CD4-positive, alpha-beta T cell treated with Interleukin-12 subunit alpha and Interleukin-12 subunit beta, for 1 hour (primary cell): ENCODE measurements around the gene FOXO3.
A peak's percentile ranks its signal among the peaks of the same experiment; 100 is the strongest.

Source experiments
- DNase-seq: peaks from one replicate; pipeline ENCODE4 v3.0.0-alpha.2; 2020

FOXO3 gene

DNA sequence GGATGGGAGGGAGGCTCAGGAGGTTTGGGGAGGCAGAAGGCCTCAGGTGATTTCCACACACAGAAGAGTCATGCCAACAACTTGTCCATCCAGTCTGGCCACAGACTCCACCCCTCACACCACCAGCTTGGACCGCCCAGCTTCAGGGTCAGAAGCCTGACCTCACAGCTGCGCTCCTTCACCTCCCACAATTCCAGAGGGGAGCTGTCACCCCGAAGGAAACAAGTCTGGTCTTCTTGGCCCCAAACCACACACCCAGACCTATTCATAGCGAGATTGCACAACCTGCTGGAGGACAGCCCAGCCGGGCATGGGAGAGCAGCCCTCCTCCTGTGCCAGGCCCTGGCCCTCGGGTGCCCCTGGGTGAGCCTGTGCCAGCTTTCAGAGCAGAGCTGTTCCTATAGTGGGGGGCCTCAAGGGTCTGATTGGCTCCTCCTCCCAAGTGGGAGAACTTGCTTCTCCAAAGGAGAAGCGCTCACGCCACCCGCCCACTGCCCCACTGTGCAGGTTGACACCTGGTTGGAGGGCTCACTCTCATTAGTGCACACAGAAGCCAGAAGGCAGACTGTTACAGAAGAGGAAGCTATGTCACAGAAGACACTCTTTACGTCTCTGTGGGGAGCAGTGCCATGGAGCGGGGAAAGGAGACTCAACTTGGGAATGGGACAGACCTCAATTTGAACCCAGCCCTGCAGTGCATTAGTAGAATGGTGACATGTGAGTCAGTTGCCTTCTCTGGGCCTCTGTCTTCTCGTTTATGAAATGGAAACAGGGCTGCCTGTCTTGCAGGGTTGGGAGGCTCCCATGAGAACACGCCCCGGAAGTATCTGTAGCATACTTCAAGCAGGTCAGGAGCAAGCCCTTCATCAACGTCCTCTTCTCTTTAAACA is 128.8 kb downstream of the FOXO3 start:
- no peak for DNase-seq

DNA sequence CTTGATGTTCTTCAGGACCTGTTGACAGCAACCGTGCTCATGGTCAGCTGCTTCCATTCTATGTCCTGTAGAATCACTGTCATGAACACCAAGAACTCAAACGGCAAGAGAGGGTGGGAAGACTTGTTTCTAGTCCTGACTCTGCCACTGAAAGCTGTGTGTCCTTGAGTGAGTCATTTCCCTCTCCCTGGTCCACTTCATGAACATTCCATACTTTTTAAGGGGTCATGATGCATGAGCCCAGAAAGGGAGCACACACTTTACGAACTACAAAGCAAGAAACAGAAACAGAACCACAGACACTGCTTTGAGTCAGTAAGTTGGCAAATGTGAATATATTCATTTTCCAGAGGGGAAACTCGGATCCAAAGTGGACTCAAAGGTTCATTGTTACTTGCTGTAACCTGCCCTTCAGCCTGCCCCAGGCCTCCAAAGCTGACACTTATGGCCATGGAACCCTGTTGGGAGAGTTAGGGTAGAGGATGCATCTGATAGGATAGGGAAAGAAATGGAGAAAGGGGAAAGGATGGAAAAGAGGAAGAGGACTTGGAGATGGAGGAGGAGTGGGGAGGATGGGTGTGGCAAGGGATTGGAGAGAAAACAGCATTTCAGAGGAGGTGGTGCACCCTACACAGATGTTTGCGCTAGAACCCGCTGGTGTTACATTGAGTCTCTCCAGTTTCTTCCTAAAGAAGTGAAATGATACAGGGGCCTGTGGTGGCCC is 129.8 kb downstream of the FOXO3 start:
- no peak for DNase-seq

DNA sequence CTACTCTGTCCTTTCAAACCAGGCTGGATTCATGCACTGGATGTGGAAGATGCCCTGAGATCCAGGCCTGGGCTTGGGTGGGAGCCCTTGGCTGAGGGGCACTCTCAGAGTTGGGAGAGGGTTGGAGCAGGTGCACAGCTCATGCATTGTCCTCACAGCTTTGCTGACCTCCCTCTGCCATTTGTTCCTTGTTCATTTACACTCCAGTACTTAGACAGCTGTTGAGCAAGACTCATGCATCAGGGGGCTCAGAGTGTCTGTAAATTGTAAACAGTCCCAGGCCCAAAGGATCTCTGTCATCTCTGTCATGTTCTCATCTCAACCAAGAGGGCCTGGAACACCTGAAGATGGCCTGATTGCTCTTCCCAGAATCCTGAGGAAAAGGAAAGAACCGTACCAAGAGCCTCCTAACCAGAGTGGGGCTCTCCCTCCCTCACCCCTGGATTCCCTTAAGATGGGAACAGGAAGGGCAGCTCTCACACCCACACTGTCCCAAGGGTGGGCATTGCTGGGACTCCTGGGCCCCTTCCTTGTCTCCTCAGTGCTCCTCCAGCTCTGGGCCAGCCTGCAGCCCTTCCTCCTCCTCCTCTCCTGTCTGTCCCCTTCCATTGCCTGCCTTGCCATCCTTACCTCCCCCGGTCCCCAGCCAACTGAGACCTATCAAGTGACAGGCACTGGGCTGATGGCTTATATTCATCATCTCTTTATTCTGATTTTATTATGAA is 132.9 kb downstream of the FOXO3 start:
- no peak for DNase-seq

DNA sequence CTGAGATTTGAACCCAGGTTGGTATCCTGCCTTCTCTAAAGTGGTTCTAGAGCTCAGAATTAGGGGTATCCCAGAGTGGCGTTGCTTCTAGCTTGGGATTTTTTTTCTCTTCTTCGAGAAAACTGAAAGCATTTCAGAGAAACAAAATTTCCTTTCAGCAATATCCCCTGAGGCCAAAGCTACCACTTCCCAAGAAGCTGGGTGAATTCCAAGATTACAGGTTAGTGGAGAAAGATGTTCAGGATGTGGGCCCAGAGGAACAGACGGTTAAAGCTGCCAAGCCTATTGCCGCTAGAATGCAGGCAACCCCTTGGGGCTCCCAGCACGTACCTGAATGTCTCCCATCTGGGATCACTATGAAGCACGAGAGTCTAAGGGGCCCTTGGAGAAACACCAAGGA is 134.1 kb downstream of the FOXO3 start:
- DNase-seq = no peak

DNA sequence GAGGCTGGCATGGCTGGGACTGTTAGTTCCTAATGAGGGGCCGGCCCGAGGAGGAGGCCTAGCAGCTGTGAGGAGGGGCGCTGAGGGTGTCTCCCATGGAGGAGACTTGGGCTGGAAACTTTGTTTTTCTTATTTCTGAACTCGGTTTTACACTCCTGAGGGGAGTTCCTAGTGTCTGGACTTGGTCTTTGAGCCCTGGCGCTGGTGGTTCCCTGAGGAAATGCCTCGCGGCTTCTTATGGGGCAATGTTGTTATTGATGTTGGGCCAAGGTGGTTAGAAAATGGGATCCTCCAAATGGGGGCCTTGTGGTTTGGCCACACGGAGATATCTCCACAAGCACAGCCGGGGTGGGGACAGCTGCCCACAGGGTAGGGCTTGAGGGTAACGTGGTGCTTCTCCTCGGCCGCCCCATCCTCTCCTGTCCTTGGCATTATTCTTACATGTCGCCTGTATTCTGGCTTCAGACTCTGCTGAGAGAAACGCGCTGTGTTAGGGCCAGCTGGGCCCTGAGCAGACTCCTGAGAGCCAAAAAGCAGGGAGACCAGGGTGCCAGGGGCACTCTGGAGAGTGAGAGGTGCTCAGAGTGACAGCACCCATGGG is 136.9 kb downstream of the FOXO3 start:
- DNase-seq = no peak

DNA sequence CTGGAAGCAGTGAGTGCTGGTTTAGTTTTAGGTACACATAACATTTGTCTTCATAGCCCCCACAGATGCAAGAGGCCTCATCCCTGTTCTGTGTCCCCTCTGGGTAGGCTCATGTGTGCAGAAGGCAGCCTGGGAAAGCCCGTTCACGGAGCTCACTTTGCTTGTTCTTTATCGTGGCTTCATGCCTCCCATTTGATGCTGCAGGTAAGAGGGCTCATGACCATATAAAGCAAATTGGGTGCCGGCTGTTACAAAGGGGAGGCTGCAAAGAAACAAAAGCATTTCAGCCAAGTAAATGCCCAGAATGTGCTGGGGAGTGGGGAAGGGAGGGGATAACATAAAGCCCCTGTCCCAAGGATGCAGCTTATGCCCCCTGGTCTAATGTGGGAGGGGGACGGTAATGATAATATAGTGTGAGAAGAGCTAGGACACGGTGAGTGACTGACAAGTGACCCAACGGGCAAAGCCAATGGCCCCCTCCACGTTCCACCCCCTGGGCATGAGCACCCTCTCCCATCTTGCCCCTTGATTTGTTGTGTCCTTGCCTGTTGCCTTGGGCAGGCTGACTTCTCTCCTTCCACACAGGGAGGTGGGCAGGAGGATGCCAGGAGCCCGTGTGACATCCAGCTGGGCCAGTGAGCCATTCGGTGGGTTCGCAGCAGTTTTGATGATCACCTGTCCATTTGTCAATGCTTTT is 138.0 kb downstream of the FOXO3 start:
- no peak for DNase-seq

DNA sequence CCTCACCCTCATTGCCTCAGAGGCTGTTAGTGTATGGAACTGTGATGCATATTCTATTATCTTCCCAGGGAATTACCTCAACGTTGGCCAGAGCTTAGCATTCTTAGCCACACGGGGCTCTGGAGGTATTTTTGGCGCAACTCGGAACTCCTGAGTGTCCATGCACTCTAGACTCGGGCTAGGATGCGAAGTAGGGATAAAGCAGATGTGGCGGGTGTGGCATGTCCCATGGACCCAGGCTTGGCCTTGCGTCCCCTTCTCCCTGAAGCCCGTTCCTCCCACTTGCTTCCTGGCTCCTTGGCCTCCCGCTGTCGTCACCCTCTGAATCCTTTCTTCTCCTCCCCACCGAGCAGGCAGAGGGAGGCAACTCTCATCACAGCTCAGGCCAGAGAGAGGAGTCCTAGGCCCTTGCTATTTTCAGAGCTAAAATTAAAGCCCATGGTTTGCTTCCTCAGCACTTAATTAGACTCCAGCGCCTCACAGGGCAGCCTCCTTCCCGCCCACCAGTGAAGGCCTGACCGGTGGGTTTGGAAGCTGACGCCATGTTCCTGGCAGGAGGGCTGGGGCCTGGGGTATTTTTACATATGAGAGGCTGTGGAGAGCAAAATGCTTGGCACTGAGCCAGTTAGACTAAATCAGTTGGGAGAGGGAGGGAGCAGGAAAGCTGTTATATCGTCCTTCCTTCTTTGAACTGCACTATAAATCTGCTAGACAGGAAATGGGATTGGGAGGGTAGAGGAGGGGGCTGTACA is 138.7 kb downstream of the FOXO3 start:
- DNase-seq = no peak

DNA sequence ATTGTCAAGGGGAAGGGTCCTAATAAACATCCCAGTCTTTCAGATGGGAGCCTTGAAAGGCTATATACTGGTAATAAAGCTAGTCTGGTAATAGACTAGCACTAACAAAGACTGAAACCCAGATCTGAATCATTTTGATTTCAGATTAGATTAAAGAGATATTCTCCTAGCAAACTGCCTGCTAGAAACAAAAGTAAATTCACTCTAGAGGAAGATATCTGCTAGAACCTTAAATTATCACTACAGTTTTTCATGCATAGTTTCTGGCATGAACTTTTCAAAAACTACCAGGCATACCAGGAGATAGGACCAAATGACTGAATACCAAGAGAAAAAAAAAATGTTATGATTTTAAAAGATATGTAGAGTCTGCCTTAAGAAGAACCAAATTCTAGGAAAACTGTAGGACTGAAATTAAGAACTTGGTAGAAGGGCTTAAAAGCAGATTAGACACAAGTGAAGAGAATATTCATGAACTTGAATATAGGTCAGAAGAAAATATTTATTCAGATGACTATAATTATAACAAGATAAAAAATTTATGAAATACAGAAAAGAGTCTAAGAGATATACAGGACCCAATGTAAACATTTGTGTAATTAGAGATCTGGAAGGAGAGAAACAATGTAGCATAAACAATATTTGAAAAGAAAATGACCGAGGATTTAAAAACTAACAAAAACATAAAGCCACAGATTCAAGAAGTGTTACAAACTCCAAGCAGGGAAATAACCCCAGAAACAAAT is 141.6 kb downstream of the FOXO3 start:
- DNase-seq = no peak

DNA sequence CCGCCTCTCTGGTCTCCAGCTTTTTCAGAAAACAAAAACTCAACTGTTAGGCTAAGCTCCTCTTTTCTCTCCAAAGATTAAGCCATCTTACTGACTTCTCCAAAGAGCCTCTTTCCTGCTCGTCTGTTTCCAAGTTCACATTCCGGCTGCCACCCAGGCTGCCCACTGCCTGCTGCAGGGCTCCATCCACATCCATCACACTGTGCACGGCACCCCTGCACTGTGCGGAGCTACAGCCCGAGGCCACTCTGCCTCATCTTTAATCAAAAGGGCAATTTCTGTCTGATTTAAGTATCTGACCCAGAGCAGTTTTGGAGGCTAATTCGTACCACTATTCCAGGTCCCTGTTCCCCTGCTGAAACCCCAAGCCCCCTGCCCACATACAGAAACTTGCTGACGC is 145.9 kb downstream of the FOXO3 start:
- no peak for DNase-seq

DNA sequence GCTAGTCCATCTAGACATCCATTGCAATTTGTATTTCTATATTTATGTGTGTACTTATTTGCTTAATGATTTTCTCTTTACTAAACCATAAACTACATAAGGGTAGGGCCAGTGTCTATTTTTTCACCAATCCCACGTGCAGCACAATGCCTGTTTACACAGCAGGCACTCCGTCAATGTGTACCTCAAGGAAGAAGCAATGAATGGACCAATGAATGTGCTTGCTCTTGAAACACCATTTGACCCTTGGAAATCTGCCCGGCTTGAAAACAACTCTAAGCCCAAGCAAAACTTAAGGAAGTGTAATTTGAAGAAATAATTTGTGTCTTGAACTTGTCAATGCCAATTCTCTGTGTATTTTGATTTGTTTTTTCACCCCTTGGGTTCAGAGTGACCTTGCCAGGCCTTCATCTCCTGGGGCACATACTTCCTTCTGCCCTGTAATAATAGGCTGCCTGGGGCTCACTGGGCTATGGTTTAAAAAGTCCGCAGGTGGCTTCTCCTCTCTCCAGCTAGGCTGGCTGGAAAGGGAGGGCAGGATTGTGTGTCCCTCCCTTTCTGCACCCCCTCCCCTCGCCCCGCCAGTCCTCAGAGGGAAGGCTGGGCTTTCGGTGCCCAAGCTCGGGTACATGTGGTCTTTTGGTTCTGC is 146.7 kb downstream of the FOXO3 start:
- no peak for DNase-seq

DNA sequence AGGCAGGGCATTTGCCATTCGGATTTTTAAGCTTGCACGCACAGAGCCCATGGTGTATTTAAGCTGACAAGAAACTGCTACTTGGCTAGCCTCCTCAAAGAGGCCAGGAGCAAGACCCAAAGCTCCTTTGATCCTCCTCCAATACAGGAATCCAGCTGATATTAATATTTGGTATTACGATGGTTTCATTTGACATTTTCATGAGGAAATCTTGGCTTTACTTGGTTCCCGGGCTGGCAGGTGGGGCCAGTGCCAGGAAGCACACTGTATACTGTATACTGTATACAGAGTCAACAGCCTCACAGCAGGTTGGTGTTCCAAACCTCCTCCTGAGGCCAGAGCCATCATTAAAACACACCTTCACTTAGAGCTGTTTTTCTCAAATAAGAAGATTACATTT is 149.3 kb downstream of the FOXO3 start:
- DNase-seq = no peak

DNA sequence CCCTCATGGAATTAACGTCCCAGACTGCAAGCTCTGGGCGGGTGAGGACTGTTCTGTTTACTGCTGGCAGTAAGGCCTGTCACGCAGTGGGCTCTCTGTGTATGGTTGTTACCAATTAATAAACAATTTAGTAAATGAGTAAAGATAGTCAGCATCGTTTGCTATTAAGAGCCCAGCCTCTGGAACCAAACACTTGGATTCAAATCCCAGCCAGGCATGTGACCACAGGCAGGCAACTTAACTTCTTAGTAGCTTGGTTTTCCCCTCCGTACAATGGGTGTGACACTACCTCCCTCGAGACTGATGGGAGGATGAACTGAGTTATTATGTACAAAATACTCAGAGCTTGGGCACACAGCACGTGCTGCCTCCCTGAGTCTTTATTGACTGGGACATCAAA is 149.8 kb downstream of the FOXO3 start:
- no peak for DNase-seq

DNA sequence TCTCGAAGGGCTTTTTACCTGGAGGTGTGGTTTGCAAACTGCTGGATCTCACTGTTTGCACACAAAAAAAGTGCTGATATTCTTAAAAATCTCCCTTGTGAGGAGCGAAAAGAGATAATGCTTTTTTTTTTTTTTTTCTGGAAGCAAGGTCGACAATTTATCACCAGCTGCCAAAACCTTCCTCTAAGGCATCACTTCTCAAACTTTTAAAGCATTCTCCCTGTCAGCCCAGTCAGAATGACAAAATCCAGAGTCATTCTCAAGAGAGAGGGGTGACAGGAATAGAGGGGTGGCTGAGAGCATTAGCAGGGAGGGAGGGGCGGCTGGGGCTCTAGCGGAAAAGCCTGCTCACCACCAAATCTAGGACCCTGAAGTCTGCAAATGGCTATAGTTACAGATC is 150.4 kb downstream of the FOXO3 start:
- no peak for DNase-seq

DNA sequence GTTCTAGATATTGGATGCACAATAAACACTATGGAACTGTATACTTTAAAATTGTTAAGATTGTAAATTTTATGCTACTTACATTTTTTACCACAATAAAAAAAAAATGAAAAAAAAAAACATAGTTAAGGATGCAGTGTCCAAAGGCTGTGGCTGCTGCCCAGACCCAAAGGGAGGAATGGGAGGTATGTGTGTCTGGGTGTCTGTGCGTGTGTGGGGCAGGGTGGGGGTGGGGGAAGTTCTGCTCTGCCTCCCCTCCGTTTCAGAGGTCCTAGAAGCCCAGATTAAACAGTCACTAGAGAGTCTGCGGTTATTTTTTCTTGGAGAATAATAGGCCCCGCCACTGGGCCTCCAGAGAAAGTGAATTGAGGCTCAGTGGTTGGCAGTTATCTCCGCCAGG is 151.1 kb downstream of the FOXO3 start:
- no peak for DNase-seq

DNA sequence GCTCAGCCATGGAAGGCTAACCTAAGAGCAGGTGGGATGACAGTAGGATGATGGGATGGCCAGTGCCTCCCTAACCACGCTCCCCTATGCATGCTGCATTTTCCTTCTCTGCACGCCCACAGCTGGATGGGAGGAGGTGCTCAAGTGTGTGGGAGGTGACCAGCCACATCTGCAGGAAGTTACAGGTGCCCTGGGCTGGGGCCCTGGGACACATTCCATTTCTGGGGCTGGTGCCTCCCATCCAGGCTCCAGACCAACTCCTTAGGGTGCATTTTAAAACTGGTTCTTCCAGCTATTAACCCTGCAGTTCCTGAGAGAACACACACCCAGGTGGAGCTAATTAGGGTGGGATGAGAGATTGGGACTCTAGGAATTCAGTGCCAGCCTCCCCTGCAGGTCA is 152.2 kb downstream of the FOXO3 start:
- DNase-seq = no peak

DNA sequence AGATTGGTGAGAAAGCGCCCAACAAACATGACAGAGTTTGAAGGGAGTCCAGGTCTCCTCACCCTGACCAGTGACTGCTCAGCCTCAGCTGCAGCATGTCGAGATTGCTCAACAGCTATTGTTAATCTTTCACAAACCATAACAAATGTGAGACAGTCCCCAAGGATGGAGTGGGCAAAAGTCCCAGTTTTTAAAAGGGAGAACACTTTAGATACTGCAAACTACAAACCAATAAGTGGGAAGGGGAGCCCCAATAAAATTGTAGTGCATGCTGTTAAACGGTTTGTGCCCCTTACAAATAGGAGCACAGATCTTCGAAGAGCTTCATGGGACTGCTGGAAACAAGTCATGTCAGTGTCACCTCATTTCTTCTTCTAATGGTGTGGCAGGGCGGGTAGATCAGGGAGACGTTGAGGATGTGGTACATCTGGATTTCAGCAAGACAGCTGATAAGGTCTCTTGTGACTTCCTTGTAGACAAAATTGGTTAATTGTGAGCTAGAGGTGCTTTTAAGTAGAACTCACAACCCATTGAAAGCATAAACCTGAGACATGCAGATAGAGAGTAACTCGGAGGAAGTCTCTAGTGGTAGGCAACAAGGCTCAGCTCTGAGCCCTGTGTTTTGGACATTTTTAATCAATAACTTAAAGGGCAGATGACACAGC is 153.5 kb downstream of the FOXO3 start:
- peak; percentile 12 for DNase-seq

DNA sequence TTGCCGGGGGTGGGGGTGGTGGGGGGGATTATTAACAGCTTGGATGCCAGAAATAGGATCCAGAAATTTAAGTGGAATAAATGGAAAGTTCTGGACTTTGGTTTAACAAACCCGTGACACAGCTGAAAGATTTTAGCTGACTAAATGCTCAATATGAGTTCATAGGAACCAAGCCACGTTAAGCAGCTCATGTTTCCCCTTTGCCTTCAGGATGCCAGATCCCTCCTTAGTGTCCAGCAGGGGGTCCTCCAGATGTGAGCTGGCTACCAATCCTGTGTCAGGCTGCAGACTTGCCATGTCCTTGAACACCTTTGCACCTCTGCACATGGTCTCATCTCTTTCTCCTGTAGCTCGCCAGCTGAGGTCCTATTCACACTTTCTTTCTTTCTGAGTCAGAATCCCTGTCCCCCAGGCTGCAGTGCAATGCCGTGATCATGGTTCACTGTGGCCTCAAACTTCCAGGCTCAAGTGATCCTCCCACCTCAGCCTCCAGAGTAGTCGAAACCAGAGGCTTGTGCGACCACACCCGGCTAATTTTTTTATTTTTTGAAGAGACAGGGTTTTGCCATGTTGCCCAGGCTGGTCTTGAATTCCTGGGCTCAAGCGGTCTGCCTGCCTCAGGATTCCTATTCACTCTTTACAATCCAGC is 154.2 kb downstream of the FOXO3 start:
- no peak for DNase-seq

DNA sequence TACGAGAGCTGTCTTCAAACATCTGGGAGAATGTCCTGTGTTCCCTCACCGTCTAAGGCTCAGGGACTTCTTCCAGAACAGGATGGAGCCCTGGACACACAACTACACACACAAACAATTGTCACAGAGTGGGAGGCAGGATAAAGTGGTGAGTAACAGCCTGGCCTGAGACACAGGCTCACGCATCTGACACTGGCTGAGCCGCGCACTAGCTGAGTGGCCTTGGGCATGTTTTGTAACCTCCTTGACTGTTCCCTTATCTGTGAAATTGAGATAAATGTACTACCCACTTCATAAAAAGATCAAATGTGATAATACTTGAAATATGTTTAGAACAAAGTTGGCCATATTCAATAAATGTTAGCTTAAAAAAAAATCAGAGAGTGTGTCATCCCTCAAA is 155.1 kb downstream of the FOXO3 start:
- no peak for DNase-seq
